ENCODE results near the gene SNX7.

SNX7 gene

GRCh38 chr1:98674075-98674781 lies 12.7 kb downstream of the SNX7 start:
- H3K9me3 ChIP-seq (ENCODE audit: insufficient read depth, low read length): no peaks in the 10 kb centered on the region
- H3K4me3 ChIP-seq (ENCODE audit: insufficient read depth, low read length, poor library complexity, severe bottlenecking): no peak overlapping the region
- no peak overlapping the region for H3K4me2 ChIP-seq (ENCODE audit: low read depth, low read length, poor library complexity, severe bottlenecking)
- H2AFZ ChIP-seq (ENCODE audit: low read depth, low read length, severe bottlenecking): no peak overlapping the region
- no peaks in the 10 kb centered on the region for H3K27me3 ChIP-seq (ENCODE audit: low read length)
- H3K79me2 ChIP-seq (ENCODE audit: insufficient read depth, low read length): no peaks in the 10 kb centered on the region
- H3F3A ChIP-seq (ENCODE audit: insufficient read depth): no peaks in the 10 kb centered on the region
- H3K9me2 ChIP-seq (replicated peaks; ENCODE audit: insufficient read depth, low read length): no peaks in the 10 kb centered on the region; the same call in 1 of the 2 replicates
- H3K9ac ChIP-seq (ENCODE audit: low read length): no peak overlapping the region
- no peaks in the 10 kb centered on the region for H4K20me1 ChIP-seq (ENCODE audit: low read depth, low read length)
- H3K27ac ChIP-seq (ENCODE audit: low read depth, low read length): no peak overlapping the region
- TF ChIP-seq, protein P1, sequence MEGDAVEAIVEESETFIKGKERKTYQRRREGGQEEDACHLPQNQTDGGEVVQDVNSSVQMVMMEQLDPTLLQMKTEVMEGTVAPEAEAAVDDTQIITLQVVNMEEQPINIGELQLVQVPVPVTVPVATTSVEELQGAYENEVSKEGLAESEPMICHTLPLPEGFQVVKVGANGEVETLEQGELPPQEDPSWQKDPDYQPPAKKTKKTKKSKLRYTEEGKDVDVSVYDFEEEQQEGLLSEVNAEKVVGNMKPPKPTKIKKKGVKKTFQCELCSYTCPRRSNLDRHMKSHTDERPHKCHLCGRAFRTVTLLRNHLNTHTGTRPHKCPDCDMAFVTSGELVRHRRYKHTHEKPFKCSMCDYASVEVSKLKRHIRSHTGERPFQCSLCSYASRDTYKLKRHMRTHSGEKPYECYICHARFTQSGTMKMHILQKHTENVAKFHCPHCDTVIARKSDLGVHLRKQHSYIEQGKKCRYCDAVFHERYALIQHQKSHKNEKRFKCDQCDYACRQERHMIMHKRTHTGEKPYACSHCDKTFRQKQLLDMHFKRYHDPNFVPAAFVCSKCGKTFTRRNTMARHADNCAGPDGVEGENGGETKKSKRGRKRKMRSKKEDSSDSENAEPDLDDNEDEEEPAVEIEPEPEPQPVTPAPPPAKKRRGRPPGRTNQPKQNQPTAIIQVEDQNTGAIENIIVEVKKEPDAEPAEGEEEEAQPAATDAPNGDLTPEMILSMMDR (IDR thresholded peaks at IDR 0.05; ENCODE audit: insufficient read depth, low read length, poor library complexity, severe bottlenecking): no peak
- no peak for TF ChIP-seq EZH2phosphoT487 (conservative IDR thresholded peaks at IDR 0.05; ENCODE audit: low read length)
- H3K36me3 ChIP-seq (ENCODE audit: low read length): no peaks in the 10 kb centered on the region

DNA sequence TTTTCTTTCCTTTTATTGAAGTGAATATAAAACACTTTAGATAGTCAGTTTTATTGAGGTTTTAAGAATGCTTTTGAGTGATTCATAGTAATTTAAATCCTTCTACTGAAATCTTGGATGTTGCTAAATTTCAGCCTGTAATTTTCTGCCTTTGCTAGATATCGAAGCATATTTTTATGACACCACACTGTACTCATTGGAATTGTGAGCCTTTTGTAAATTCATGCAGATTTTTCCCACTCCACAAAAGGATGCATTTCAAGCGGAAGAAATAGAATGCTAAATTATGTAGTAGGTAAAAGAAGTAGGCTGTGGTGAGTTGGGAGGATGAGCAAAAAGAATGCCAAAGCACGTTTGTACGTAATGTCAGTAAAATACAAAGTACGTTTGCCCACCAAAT lies 13.8 kb downstream of the SNX7 start:
- Histone ChIP-seq H3K36me3 (ENCODE audit: low read length) (no peaks in the 10 kb centered on the region), H3K79me2 (ENCODE audit: insufficient read depth, low read length) (no peaks in the 10 kb centered on the region), H3F3A (ENCODE audit: insufficient read depth) (no peaks in the 10 kb centered on the region), H3K9me3 (ENCODE audit: insufficient read depth, low read length) (no peaks in the 10 kb centered on the region), H3K4me3 (ENCODE audit: insufficient read depth, low read length, poor library complexity, severe bottlenecking) (no peak overlapping the region), H3K27me3 (ENCODE audit: low read length) (no peaks in the 10 kb centered on the region), H3K27ac (ENCODE audit: low read depth, low read length) (no peak overlapping the region), H3K9ac (ENCODE audit: low read length) (no peak overlapping the region), H4K20me1 (ENCODE audit: low read depth, low read length) (no peaks in the 10 kb centered on the region), H3K9me2 (replicated peaks; ENCODE audit: insufficient read depth, low read length) (no peaks in the 10 kb centered on the region; the same call in 1 of the 2 replicates), H2AFZ (ENCODE audit: low read depth, low read length, severe bottlenecking) (no peak overlapping the region), H3K4me2 (ENCODE audit: low read depth, low read length, poor library complexity, severe bottlenecking) (no peak overlapping the region)
- TF ChIP-seq, protein P1 (IDR thresholded peaks at IDR 0.05; ENCODE audit: insufficient read depth, low read length, poor library complexity, severe bottlenecking): no peak
- no peak for TF ChIP-seq EZH2phosphoT487 (conservative IDR thresholded peaks at IDR 0.05; ENCODE audit: low read length)

GRCh38 chr1:98677288-98677687 lies 15.8 kb downstream of the SNX7 start:
- TF ChIP-seq, protein P1 (IDR thresholded peaks at IDR 0.05; ENCODE audit: insufficient read depth, low read length, poor library complexity, severe bottlenecking): no peak
- TF ChIP-seq EZH2phosphoT487 (conservative IDR thresholded peaks at IDR 0.05; ENCODE audit: low read length): no peak
- Histone ChIP-seq H3K4me2 (ENCODE audit: low read depth, low read length, poor library complexity, severe bottlenecking) (no peak overlapping the region), H4K20me1 (ENCODE audit: low read depth, low read length) (no peaks in the 10 kb centered on the region), H3K27ac (ENCODE audit: low read depth, low read length) (no peak overlapping the region), H2AFZ (ENCODE audit: low read depth, low read length, severe bottlenecking) (no peak overlapping the region), H3K4me3 (ENCODE audit: insufficient read depth, low read length, poor library complexity, severe bottlenecking) (no peak overlapping the region), H3F3A (ENCODE audit: insufficient read depth) (no peaks in the 10 kb centered on the region), H3K9ac (ENCODE audit: low read length) (no peak overlapping the region), H3K79me2 (ENCODE audit: insufficient read depth, low read length) (no peaks in the 10 kb centered on the region), H3K27me3 (ENCODE audit: low read length) (no peaks in the 10 kb centered on the region), H3K9me2 (replicated peaks; ENCODE audit: insufficient read depth, low read length) (no peaks in the 10 kb centered on the region; the same call in 1 of the 2 replicates), H3K9me3 (ENCODE audit: insufficient read depth, low read length) (no peaks in the 10 kb centered on the region), H3K36me3 (ENCODE audit: low read length) (no peaks in the 10 kb centered on the region)

All from SU-DHL-6 (cell line).